HL-60 (cell line): ENCODE data around the gene TBC1D16.
A peak's percentile ranks its signal among the peaks of the same experiment; 100 is the strongest.

Experiments used
- CTCF ChIP-seq: IDR thresholded peaks from one replicate; pipeline ENCODE4 v1.5.1; 2011; ENCODE audit warnings: low read length, control low read depth, inconsistent platforms; ENCODE audit not compliant: insufficient read depth
- GABPA ChIP-seq: IDR thresholded peaks from 2 replicates; pipeline ENCODE4 v1.6.1; 2012; ENCODE audit warnings: low read depth
- POLR2AphosphoS5 ChIP-seq: IDR thresholded peaks from 2 replicates; pipeline ENCODE4 v1.6.1; 2012; ENCODE audit warnings: low read depth
- REST ChIP-seq: IDR thresholded peaks from 2 replicates; pipeline ENCODE4 v1.6.1; 2012; ENCODE audit warnings: low read depth; ENCODE audit not compliant: insufficient replicate concordance
- SPI1 ChIP-seq: IDR thresholded peaks from 2 replicates; pipeline ENCODE4 v1.6.1; 2012; ENCODE audit warnings: low read depth, mild to moderate bottlenecking, borderline replicate concordance

- TF ChIP-seq CTCF (no peak), SPI1 (peak; percentile 67), GABPA (no peak), REST (no peak), POLR2AphosphoS5 (no peak)
Observed at GRCh38 chr17:79927688-79928501, 107.8 kb downstream of the TBC1D16 start.
